Activated CD4-positive, alpha-beta memory T cell treated with anti-CD3 and anti-CD28 coated beads for 36 hours (primary cell): ENCODE results near the gene RHBDD3. TPM values are rescaled to one million over a fixed set of nuclear protein-coding genes. Genes with fewer than 3 reads are reported as not detected.
"Not testable (repeated sequence)": the region's sequence is repeated elsewhere in the genome, so short reads cannot be mapped to it uniquely, and the experiment has no call there.

Experiments
- CTCF ChIA-PET: fragments of 350-600 bp; sonication (Branson Sonifier 250); formaldehyde crosslinking; loops from one replicate; lab custom pipeline; 2021; ENCODE audit warnings: antibody characterized with exemption, inconsistent platforms; lab: Charles Lee
- POLR2A ChIA-PET: fragments of 350-600 bp; sonication (Branson Sonifier 250); formaldehyde crosslinking; loops from one replicate; lab custom pipeline; 2021; ENCODE audit warnings: antibody characterized with exemption; lab: Charles Lee
- DNase-seq: peaks from one replicate; pipeline ENCODE4 v3.0.0-alpha.2; 2020
- H3K27ac Mint-ChIP-seq: one replicate; pipeline ENCODE4 v1.8.0; 2021; ENCODE audit warnings: mixed read lengths
- H3K27me3 Mint-ChIP-seq: one replicate; pipeline ENCODE4 v1.8.0; 2021; ENCODE audit warnings: mixed read lengths
- H3K36me3 Mint-ChIP-seq: one replicate; pipeline ENCODE4 v1.8.0; 2021; ENCODE audit warnings: mixed read lengths
- H3K4me1 Mint-ChIP-seq: one replicate; pipeline ENCODE4 v1.8.0; 2021; ENCODE audit warnings: low read depth, mixed read lengths
- H3K4me3 Mint-ChIP-seq: one replicate; pipeline ENCODE4 v1.8.0; 2021; ENCODE audit warnings: mild to moderate bottlenecking, mixed read lengths
- H3K9me3 Mint-ChIP-seq: one replicate; pipeline ENCODE4 v1.8.0; 2021; ENCODE audit warnings: mixed read lengths
- intact Hi-C: fragments of 100-400 bp; cut with micrococcal nuclease; formaldehyde crosslinking; loops from one replicate; pipeline ENCODE4 v1.15.1; 2023
- total RNA-seq, 2 experiments: library from RNA; stranded (reverse); gene quantifications; one replicate each; pipeline ENCODE4 v1.2.3, GENCODE V29; 2021

Gene RHBDD3
- total RNA-seq, 2 experiments from 2014 or later, result 20.2 to 21.1 TPM

- ChIA-PET CTCF (no interaction called here), POLR2A (no interaction called here)
- Mint-ChIP-seq H3K27me3 (peaks cover 2% of the 10 kb centered on the region), H3K4me3 (no peak overlapping the region), H3K36me3 (no peaks in the 10 kb centered on the region), H3K4me1 (no peaks in the 10 kb centered on the region), H3K9me3 (no peaks in the 10 kb centered on the region), H3K27ac (no peak overlapping the region)
- intact Hi-C loops, result no loop called here
- no peak for DNase-seq
Measured at GRCh38 chr22:29251981-29252911, 15.5 kb downstream of the RHBDD3 start.

- CTCF ChIA-PET, result interaction anchor here (0.7 kb wide), 1 partner anchor 61 kb away, joined by 3 read pairs; no protein-coding TSS in a partner anchor
- intact Hi-C loops, result no loop called here
- no peaks in the 10 kb centered on the region for H3K4me1 Mint-ChIP-seq
- H3K9me3 Mint-ChIP-seq, result no peaks in the 10 kb centered on the region
- H3K27me3 Mint-ChIP-seq, result peaks cover 2% of the 10 kb centered on the region
- H3K36me3 Mint-ChIP-seq, result no peaks in the 10 kb centered on the region
- H3K27ac Mint-ChIP-seq, result no peak overlapping the region
- DNase-seq, result no peak
- no peak overlapping the region for H3K4me3 Mint-ChIP-seq
- POLR2A ChIA-PET, result interaction anchor here (0.6 kb wide), 1 partner anchor 130 kb away, joined by 4 read pairs; no protein-coding TSS in a partner anchor
Measured at GRCh38 chr22:29251265-29251664, 16.5 kb downstream of the RHBDD3 start.

GRCh38 chr22:29247891-29248290 lies 19.9 kb downstream of the RHBDD3 start:
- CTCF ChIA-PET, result interaction anchor here (1.1 to 1.3 kb wide), 2 partner anchors 9 to 207 kb away, joined by 3 read pairs; no protein-coding TSS in a partner anchor
- H3K36me3 Mint-ChIP-seq, POLR2A ChIA-PET, H3K9me3 Mint-ChIP-seq, DNase-seq, H3K27ac Mint-ChIP-seq, H3K27me3 Mint-ChIP-seq, H3K4me3 Mint-ChIP-seq, H3K4me1 Mint-ChIP-seq: not testable (repeated sequence)
- intact Hi-C loops, result loop anchor here (5.0 to 10.0 kb wide), 4 partner anchors 46 to 653 kb away; partner anchors contain the start of gene KREMEN1

- H3K9me3 Mint-ChIP-seq, result peaks cover 11% of the 10 kb centered on the region
- no peaks in the 10 kb centered on the region for H3K36me3 Mint-ChIP-seq
- intact Hi-C loops, result loop anchor here (1.0 to 10.0 kb wide), 5 partner anchors 44 to 651 kb away; partner anchors contain the start of gene KREMEN1
- H3K27me3 Mint-ChIP-seq, result peaks cover 9% of the 10 kb centered on the region
- peak; percentile 76 for DNase-seq
- no peaks in the 10 kb centered on the region for H3K4me1 Mint-ChIP-seq
- ChIA-PET POLR2A (no interaction called here), CTCF (interaction anchor here (0.5 to 2.2 kb wide), 44 partner anchors 9 to 646 kb away, joined by 3 to 25 read pairs (median 4); partner anchors contain the start of gene EMID1)
- H3K4me3 Mint-ChIP-seq, result no peak overlapping the region
- no peak overlapping the region for H3K27ac Mint-ChIP-seq
Measured at GRCh38 chr22:29245626-29246385, 22.0 kb downstream of the RHBDD3 start.

- intact Hi-C loops, result loop anchor here (1.0 to 10.0 kb wide), 5 partner anchors 43 to 650 kb away; partner anchors contain the start of gene KREMEN1
- no peak overlapping the region for H3K4me3 Mint-ChIP-seq
- POLR2A ChIA-PET, result no interaction called here
- no peak for DNase-seq
- peaks cover 9% of the 10 kb centered on the region for H3K27me3 Mint-ChIP-seq
- CTCF ChIA-PET, result interaction anchor here (0.5 to 2.2 kb wide), 42 partner anchors 9 to 645 kb away, joined by 3 to 25 read pairs (median 4); partner anchors contain the start of gene EMID1
- H3K4me1 Mint-ChIP-seq, result no peaks in the 10 kb centered on the region
- H3K27ac Mint-ChIP-seq, result no peak overlapping the region
- peaks cover 13% of the 10 kb centered on the region for H3K9me3 Mint-ChIP-seq
- H3K36me3 Mint-ChIP-seq, result no peaks in the 10 kb centered on the region
Measured at GRCh38 chr22:29244785-29245625, 22.8 kb downstream of the RHBDD3 start.

GRCh38 chr22:29243874-29244446 lies 23.8 kb downstream of the RHBDD3 start:
- H3K36me3 Mint-ChIP-seq, result peaks cover under 1% of the 10 kb centered on the region
- H3K27me3 Mint-ChIP-seq, result peaks cover 9% of the 10 kb centered on the region
- intact Hi-C loops, result loop anchor here (10.0 kb wide), 2 partner anchors 169 to 649 kb away; partner anchors contain the start of gene KREMEN1
- POLR2A ChIA-PET, result no interaction called here
- H3K4me1 Mint-ChIP-seq, result no peaks in the 10 kb centered on the region
- DNase-seq, result no peak
- CTCF ChIA-PET, result interaction anchor here (0.9 to 2.2 kb wide), 6 partner anchors 10 to 90 kb away, joined by 4 to 25 read pairs (median 12); partner anchors contain the start of gene EMID1
- H3K9me3 Mint-ChIP-seq, result peaks cover 18% of the 10 kb centered on the region
- H3K27ac Mint-ChIP-seq, result no peak overlapping the region
- H3K4me3 Mint-ChIP-seq, result no peak overlapping the region

GRCh38 chr22:29240481-29240880 lies 27.3 kb downstream of the RHBDD3 start:
- CTCF ChIA-PET, result interaction anchor here (1.2 kb wide), 1 partner anchor 35 kb away, joined by 3 read pairs; the partner anchor contains the start of gene EMID1
- POLR2A ChIA-PET, DNase-seq, H3K27ac Mint-ChIP-seq, H3K36me3 Mint-ChIP-seq, H3K4me1 Mint-ChIP-seq, H3K27me3 Mint-ChIP-seq, H3K4me3 Mint-ChIP-seq: not testable (repeated sequence)
- H3K9me3 Mint-ChIP-seq, result peaks cover 22% of the 10 kb centered on the region
- intact Hi-C loops, result loop anchor here (10.0 kb wide), 2 partner anchors 166 to 646 kb away; partner anchors contain the start of gene KREMEN1

GRCh38 chr22:29233277-29233877 lies 34.4 kb downstream of the RHBDD3 start:
- ChIA-PET POLR2A (no interaction called here), CTCF (interaction anchor here (2.6 kb wide), 1 partner anchor 12 kb away, joined by 13 read pairs; no protein-coding TSS in a partner anchor)
- Mint-ChIP-seq H3K4me1 (no peaks in the 10 kb centered on the region), H3K27me3 (no peaks in the 10 kb centered on the region), H3K9me3 (peaks cover 3% of the 10 kb centered on the region), H3K36me3 (no peaks in the 10 kb centered on the region), H3K4me3 (no peak overlapping the region), H3K27ac (no peak overlapping the region)
- intact Hi-C loops, result no loop called here
- DNase-seq, result no peak

- ChIA-PET CTCF (interaction anchor here (2.6 kb wide), 1 partner anchor 13 kb away, joined by 13 read pairs; no protein-coding TSS in a partner anchor), POLR2A (no interaction called here)
- peaks cover 3% of the 10 kb centered on the region for H3K9me3 Mint-ChIP-seq
- intact Hi-C loops, result no loop called here
- no peak overlapping the region for H3K4me3 Mint-ChIP-seq
- H3K27me3 Mint-ChIP-seq, result no peaks in the 10 kb centered on the region
- DNase-seq, result no peak
- H3K27ac Mint-ChIP-seq, result no peak overlapping the region
- no peaks in the 10 kb centered on the region for H3K4me1 Mint-ChIP-seq
- H3K36me3 Mint-ChIP-seq, result no peaks in the 10 kb centered on the region
Measured at GRCh38 chr22:29231971-29232959, 35.5 kb downstream of the RHBDD3 start.
